GM19023 (cell line): Measurements from ENCODE around the gene HLA-DOA.

Source experiments
- ATAC-seq: cut with Tn5 transposase; IDR thresholded peaks from one replicate; pipeline ENCODE4 v1.9.1; 2021; ENCODE audit warnings: mild to moderate bottlenecking, moderate library complexity; ENCODE audit not compliant: unreplicated experiment

The HLA-DOA gene

GRCh38 chr6:33017694-33018353 is 8.4 kb upstream of the HLA-DOA start:
- ATAC-seq, result no peak

- ATAC-seq, result no peak
These were observed 7.6 kb upstream of the HLA-DOA start for GRCh38 chr6:33017018-33017417.

DNA sequence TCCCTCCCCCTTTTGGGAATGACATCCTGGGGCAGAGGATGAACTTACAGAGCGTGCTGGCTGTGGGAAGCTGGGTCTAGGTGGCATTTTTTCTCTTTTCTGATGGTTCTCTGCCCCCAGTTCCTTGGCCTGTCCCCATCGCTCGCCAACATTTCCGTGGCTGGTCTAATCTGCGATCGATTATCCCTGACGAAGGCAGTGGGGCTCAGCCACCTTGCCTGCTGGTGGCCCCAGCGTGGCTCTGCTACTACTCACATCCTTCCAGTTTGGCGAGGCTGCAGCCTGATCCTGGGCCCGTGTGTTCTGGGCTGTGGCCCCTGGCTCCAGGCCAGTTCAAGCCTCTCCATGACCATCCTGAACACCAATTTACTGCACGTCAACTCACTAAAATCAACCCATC is 6.4 kb upstream of the HLA-DOA start:
- no peak for ATAC-seq

DNA sequence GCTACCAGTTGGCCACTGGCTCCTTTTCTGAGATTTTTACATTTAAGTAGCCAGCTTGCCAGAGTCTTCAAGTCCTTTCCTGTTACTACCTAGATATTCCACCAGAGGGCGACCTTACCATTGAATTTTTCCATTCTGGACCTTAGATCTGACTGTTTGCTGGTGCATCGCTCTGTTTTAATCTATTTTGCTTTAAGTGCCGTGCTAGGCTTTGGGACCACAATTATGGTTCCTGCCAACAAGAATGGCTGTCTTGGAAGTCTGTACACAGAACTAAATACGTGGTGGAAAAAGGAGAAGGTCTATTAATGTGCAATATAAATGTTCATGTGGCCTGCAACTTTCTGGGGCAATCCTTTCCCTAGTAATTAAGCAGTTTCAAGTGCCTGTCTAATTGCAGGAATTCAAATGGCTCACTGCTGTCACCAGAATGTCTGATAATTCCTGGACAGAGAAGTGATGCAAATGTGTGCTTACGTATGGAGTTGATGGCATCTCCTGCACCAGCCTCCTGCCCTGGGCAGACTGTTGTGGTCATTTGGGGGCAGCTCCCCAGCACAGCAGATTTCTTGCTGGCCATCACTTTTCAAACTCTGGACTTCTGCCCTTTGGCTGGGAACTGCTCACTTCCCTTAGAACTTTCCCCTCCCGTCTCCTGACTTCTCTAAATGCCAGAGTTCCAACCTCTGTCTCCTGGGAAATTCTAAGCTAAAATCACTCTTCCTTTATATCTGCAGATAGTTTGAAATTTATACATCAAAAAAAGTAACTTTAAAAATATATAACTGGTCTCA is 5.6 kb upstream of the HLA-DOA start:
- no peak for ATAC-seq

DNA sequence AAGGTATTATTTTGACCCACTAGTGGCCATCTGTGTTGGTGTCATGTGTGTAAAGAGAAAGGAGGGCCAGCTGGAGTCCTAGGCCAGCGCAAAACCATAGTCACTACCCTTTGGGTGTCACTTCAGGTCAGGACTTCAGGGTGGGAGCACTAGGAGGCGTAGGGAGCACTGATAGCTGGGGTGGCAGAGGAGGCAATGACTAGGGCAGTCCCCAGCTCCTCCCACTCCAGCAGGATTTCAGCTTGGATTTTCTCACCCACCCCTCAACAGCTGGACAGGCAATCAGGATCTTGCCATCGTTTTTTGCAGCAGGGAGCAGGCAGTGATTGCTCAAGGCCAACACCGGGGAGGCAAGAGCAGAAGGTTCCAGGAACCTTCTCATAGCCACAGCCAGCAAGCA is 4.2 kb upstream of the HLA-DOA start:
- no peak for ATAC-seq

- ATAC-seq, result no peak
These were observed 965 bp upstream of the HLA-DOA start for GRCh38 chr6:33010356-33010755.

- no peak for ATAC-seq
These were observed 1.5 kb downstream of the HLA-DOA start for GRCh38 chr6:33007831-33008400.

- no peak for ATAC-seq
These were observed 4.5 kb downstream of the HLA-DOA start for GRCh38 chr6:33004940-33005339.

- no peak for ATAC-seq
These were observed 7.7 kb downstream of the HLA-DOA start for GRCh38 chr6:33001685-33002084.

DNA sequence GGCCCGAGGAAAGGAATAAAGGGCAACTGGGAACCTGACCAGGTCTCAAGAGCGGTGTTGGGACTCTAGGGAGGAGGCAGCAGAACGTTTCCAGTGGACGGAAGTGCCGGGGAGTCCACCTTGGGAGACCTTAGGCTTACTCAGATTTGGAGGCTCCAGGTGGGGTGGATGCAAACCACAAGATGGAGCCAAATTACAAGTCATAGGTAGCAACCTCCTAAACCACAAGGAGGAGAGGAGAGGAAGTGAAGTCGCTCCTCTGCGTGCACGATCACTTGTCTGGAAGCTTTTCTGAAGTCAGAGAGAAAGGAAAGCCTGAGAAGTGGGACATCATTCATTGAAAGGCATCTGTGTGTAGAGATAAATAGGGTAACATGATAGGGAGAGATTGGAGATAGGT is 9.3 kb downstream of the HLA-DOA start:
- no peak for ATAC-seq

GRCh38 chr6:32995448-32995847 is 13.9 kb downstream of the HLA-DOA start:
- no peak for ATAC-seq

GRCh38 chr6:32993363-32993973 is 15.9 kb downstream of the HLA-DOA start:
- ATAC-seq, result no peak

- ATAC-seq, result no peak
These were observed 17.4 kb downstream of the HLA-DOA start for GRCh38 chr6:32991972-32992371.

- ATAC-seq, result no peak
These were observed 20.0 kb downstream of the HLA-DOA start for GRCh38 chr6:32989368-32989767.

GRCh38 chr6:32984622-32985389 is 24.6 kb downstream of the HLA-DOA start:
- ATAC-seq, result no peak

DNA sequence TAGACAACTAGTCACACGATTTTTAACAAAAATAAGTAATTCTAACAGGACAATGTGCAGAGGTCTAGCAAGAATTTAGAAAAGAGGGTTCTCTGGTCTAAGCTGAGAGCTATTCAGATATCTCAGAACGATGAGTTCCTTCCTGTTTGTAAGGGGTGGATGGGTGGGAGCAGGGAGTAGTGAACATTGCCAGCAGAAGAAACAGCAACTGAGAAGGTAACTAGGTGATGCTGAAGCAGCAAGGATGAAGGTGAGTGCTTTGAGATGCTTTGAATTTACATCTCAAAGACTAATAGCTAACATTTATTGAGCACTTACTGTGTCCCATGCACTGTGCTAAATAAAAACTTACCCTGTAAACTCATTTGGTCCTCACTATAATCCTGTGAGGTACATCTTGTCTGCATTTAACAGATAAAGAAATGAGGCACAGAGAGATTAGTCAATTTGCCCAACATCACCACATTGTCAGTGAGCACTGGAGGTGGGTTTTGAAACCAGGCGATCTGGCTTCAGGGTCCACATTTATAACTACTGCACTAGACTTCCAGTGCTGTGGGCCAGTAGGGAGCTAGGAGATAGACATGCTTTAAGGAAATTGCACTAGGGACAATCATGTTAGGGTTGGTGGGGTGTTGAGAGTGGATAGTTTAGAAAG is 25.3 kb downstream of the HLA-DOA start:
- no peak for ATAC-seq

- no peak for ATAC-seq
These were observed 25.9 kb downstream of the HLA-DOA start for GRCh38 chr6:32983493-32983848.

DNA sequence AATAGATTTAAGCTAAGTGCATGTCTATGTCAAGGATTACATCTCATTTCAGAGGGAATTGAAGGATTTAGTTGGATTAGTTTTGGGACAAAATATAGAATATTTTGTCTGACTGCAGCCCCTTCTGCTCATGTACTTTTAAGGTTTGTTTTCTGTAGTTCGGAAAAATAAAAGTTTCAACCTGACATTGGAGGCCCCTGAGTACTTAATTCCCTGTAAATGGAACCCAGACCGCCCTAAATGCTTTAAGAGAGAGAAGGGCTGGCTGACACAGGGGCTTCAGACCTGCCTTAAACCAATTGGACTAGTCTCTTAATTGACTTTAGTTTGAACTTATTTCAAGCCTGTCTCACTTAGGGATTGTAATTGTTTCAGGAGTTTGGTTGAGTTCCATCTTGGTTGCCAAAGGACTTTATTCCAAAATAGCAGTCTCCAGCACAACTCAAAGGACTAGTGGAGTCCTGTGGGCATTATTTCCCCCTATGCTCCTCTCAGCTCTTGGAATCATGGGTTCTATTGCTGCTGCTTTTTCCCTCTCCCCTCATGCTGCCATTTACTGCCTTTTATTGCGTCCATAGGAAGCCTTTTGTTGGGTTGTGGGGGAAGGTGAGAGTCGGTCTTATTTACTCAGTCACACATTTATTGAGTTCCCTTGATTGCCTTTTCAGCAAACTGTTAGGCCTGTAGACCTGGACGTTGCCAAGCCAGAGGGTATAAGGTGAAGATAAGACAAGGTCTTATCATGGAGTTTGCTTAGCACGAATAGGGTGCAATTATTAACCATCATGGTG is 26.5 kb downstream of the HLA-DOA start:
- ATAC-seq, result no peak

DNA sequence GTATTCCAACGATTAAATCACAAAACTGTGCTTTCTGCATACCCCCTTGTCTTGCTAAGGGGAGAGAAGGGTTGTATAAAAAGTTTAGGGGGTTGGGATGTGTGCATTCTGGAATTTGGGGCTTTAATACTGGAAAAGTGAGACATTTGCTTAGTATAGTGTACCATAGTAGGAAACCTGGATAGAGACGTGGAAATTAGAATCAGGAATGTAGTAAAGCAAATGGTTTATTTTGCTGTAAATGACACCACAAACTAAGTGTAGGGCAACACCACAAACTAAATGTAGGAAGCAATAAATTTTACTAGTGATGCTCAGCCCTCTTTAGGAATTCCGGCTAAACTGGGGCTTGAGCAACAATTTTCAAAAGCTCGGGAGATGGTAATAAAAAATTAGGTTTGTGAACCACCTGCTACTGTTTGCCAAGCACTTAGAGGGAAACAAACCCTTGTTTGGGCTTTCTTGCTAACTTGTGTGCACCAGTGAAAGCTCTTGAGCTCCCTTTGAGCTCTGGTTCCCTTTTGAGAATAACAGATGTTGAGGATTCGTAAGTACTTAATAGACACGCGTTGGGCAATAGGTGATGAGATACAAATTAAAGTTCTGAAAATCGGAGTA is 27.2 kb downstream of the HLA-DOA start:
- ATAC-seq, result no peak
